C4-2B (cell line): ENCODE measurements around the gene PARD3B.

ENCODE experiments used
- ZFX ChIP-seq: fragments of 450-650 bp; IDR thresholded peaks from 2 replicates; pipeline ENCODE4 v1.6.1; 2017
- TF ChIP-seq, protein P1 (sequence below): fragments of 450-650 bp; conservative IDR thresholded peaks from 2 replicates; pipeline ENCODE4 v1.5.1; 2017; ENCODE audit warnings: mild to moderate bottlenecking

DNA sequence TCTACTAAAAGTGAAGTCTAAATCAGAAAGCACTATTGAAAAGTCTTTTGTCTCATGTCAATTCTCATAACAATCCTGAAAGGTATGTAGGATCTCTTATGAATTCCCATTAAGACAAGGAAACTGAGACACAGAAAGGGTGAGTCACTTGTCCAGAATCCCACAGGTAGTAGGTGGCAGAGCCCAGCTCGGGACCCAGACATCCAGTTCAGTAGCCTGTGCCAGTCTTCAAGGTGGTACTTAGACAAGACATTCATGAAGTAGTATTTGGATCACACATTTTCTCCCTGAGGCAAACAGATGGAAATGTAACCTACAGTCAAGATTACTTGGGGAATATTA lies 14.8 kb upstream of the PARD3B start:
- TF ChIP-seq, protein P1, sequence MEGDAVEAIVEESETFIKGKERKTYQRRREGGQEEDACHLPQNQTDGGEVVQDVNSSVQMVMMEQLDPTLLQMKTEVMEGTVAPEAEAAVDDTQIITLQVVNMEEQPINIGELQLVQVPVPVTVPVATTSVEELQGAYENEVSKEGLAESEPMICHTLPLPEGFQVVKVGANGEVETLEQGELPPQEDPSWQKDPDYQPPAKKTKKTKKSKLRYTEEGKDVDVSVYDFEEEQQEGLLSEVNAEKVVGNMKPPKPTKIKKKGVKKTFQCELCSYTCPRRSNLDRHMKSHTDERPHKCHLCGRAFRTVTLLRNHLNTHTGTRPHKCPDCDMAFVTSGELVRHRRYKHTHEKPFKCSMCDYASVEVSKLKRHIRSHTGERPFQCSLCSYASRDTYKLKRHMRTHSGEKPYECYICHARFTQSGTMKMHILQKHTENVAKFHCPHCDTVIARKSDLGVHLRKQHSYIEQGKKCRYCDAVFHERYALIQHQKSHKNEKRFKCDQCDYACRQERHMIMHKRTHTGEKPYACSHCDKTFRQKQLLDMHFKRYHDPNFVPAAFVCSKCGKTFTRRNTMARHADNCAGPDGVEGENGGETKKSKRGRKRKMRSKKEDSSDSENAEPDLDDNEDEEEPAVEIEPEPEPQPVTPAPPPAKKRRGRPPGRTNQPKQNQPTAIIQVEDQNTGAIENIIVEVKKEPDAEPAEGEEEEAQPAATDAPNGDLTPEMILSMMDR = no peak
- no peak for TF ChIP-seq ZFX
